Measurements from ENCODE around the gene GPR180.
A peak's percentile ranks its signal among the peaks of the same experiment; 100 is the strongest.

GPR180 gene

DNA sequence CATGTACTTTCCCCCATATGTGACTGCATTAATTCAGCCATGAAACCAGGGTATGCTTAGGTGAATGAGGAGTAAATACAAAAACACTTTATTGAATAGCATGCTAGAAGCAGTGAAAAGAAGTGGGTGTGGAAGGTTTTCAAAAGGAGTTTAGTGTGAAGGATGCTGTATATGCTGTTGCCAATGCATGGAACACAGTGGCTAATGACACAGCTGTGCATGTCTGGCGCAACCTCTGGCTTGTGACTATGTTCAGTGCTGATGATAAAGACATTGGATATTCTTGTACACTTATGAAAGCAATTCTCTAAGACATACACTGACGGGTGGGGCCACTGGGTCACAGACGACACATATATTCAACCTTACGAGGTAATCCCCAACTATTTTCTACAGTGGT is 55.5 kb downstream of the GPR180 start:
- no peak for DNase-seq

DNA sequence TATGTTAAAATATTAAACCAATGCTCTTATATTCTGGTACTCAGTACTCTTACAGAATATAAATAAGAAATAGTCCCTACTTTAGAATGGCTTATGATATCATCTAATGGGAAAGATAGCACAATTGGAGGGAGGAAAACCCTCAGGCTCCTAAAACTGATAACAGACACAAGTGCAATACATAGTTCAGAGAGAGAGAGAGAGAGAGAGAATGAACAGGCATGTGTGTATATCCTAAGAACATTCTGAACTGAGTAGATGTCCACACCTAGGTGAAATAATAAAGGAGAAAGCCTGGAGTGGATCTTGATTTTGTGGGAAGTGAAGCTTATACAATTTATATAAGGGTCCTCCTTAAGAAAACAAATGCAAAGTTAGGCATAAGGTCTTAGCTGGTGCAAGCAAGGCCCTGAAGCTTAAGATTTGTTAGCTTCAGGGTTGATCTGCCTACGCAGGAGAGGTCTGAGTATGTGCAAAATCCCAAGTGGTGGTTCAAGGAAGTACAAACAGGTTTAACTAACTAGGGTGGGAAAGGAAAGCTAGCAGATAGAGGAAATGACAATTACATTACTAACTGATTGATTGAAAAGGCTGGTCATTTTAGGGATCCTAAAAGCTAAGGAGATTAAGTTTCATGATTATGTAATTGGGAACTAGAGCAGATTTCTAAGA is 57.4 kb downstream of the GPR180 start:
- DNase-seq: no peak

DNA sequence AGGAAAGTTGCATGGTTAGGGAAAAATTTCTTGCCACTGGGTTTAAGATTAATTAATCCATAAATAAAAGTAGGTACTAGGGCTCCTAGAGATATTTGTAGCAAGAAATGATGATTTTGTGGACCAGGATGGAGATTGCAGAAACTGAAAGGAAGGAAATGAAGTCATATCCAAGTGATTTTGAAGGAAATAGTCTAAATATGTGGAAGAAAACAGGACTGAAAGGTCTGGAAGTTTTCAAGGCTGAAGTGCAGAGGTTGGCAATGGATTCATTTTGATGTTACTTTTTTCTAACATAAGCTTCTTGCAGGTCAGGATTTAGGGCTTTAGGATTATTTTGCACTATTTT is 57.9 kb downstream of the GPR180 start:
- DNase-seq: no peak

DNA sequence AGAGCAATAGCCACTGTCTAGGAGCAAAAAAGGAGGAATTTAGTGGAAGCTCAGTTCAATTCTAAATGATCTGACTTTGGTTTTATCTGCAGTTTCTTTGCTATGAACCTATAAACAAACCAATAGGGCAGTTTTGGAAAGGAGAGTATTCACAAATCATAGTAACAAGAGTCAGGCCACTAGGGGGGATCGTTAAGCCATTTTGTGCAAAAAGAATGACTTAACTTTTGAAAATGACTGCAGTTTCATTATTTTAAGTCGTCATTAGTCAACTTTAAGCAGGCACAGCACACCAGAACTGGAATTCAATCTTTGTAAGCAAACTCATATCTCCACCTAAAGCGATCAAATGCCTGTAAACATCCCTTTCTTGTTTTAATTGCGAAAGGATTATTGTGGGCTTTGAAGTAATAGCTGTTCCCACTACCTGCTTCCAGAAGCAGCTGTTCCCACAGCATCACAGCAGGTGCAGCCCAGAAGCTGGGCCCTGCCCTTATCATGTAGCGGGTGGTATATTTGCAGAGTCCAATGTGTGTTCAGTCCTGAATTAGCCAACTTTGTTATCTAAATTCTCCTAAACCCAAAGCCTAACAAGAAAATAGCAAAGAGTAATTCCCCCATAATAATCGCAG is 59.2 kb downstream of the GPR180 start:
- DNase-seq: no peak

DNA sequence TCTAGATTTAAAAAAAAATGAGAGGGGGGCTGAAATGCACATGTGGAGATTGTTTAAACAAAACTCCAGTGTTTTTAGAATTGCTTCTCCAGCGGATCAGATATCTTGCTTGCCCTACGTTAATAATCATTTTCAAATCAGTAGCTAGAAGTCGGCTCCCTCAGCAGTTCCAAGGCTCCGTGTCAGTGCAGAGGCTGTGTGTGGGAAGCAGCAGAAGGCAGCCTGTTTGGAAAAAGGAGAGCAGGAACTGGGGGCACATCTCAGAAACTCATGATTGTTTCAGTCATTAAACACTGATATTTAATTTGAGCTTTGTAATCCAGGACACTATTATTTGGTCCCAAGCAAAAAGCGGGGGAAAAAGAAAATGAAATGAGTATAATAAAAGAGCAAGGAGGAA is 59.7 kb downstream of the GPR180 start:
- DNase-seq: no peak

DNA sequence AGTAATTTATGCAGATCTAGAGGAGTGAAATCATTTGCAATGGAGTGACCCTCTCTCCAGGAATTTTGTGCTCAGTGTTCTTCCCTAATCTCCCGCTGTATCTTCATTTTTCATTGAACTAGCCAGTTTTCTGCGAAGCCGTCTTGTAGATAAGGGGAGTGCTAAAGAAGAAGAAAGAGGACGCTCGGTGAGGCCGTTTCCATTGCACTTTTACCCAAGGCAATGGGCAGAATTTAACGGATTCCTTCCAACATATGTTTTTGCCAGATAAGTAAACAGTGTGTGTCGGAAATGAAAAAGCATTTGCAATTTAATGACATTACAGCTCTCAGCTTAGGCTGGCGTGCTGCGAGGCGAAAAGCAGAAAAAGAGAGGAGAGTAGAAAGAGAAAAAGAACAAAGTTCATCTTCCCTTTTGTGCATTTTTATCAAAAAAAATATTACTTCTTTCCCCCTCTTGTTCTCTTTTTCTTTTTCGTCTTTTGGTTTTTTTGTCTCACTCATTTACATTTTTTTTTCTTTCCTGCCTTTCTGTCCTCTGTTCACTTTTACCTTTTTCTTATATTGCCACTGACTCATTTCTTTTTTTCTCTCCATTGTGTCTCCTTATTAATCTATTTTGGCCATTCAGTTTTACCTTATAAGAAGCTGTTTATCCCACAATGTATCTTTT is 60.8 kb downstream of the GPR180 start:
- no peak for DNase-seq

DNA sequence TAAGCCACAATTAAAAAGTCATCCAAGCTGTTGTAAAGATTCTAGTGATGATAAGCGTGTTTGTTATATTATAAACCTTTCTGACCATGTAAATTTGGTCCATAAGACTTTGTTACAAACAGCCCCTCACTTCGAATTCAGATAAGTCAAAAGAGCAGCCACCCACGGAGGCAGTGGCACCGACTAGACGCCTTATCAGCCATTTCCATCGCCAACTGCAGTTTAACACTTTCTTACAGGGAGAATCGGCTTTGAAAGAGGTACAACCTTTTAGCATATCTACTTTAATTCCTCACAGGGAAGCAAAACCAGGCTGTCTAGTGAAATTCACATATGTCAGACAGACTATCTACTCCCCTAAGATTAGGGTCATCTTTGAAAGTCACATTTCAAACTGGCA is 63.2 kb downstream of the GPR180 start:
- DNase-seq: no peak

DNA sequence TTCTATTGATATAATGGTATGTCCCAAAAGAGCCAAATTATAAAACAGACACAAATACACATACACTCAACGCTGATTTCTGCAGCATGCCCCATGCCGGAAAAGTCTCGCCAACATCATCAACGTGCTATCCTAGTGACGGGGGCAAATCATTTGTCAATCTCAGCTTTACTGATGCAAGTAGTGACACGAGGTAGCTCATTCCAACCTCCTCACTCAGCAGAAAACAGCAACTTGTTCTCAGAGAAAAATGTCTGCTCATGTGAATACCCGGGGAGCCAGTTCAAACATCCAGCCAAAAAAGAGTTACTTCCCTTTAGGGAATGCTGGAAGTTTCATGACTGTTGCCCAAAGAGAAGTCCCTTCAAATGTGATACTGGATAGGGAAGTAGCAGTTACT is 64.4 kb downstream of the GPR180 start:
- DNase-seq: no peak

DNA sequence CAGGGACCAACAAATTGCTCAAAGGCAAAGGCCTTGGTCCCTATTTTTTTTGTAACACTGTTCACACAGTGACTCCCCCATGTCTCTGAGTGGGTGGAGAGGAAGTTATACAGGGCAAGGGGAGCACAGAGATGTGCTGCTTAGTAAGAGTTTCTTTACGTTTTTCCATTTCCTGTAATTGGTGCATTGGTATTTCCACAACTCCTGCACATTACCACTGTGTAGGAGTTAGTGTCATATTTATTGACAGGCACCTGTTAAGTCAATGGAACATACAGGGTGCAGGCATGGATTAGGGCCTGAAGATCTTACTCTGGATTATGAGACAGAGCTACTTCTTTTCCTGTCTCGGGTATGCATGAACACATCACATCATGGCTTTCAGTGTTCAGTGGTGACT is 65.5 kb downstream of the GPR180 start:
- DNase-seq: no peak

DNA sequence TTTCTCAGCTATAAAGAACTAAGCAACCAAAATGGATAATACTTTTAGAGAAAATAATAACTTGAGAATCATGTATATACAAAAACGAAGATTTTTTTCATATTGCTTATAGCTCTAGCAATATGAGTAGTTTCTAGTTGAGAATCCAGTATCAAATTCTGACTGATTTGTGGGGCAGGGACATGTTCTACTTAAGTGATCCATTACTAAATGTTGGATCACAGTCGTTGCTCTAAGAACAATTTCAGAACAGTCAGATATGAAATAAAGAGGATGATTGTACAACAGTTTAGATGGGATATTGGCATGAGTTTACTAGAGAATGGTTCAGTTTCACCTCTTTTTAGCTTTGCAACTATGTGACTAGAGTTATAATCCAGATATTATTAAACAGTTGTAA is 70.7 kb downstream of the GPR180 start:
- DNase-seq: no peak

DNA sequence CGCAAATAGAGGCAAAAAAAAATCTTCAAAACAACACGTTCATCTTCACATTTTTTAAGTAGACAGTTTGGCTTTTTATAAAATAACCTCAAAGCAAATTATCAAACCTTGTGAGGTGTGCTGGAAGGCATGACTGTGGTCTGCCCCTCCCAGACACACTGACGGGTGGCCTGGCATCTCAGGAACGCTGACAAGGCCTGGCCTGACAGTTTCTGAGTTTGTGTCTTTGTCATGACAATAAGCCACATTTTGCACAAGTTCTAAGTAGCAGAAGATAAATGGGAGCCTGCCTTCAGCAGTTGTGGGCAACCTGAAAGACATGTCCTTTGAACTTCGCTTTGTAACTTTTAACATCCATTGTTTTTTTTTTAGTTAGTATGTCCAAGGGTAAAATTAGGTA is 72.2 kb downstream of the GPR180 start:
- no peak for DNase-seq

DNA sequence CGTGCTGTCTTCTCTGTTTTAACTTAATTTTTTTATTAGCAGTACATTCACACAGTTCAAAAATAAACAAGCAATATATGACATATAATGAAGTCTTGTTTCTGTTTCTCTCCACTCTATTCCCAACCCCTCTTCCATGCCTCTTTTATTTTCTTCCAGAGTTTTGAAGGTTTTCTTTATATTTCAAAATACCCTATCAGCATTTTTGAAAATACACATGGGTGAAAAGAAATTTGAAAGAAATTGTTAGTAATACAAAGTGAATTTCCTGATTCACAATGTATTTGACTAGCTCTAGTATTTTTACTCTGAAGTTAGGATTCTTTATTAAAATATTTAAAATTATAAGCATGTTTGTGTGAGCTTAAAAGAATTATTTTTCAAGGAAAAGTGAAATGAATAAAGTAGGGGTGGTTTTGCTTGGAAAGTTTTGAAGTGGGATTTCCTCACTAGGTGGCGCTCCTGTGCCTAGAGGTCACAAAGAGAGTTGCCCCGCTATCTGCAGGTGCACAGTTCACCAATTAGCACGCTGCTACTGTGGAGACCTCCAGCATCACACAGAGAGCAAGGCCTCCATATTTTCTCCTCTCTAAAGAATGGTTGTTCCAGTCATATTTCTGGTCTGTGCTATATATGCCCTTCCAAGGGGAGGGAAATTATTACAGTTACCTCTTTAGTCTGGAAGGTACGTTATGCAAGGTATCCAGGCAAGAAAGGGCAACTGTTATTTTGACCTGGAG is 73.1 kb downstream of the GPR180 start:
- DNase-seq: peak; percentile 22

DNA sequence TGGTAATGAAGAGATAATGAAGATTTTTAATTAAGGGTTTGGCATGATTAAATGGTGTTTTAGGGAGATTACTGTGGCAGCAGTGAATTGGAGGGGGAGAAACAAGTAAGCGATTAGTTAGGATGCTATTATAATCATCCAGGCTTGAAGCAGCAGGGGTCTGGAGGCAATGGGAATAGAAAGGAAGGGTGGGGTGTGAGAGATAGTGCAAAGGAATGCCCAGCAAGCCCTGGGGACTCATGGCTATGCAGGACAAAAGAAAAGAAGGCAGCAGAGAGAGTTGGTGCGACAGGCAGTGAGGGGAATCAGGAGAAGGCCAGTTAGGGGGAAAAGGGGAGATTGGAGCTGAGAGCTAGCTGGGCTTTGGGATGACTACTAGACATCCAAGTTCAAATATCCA is 76.1 kb downstream of the GPR180 start:
- no peak for DNase-seq

DNA sequence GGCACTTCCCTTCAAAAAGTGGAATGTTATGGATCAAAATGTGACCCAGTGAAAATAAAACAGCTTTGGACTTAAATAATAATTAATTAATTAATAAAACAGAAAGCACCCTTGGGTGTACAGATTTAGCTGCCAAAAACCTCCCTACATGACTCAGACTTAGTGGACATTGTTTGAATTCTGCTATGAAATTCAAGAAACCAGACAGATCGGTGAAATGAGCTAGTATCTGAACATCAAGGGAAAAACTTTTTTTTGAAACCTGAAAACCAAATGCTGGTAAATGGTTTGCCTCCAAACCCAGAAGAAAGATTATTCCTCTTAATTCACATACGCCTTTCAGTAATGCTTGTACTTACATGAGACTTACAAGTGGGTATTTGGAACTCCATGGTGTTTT is 77.2 kb downstream of the GPR180 start:
- DNase-seq: no peak

DNA sequence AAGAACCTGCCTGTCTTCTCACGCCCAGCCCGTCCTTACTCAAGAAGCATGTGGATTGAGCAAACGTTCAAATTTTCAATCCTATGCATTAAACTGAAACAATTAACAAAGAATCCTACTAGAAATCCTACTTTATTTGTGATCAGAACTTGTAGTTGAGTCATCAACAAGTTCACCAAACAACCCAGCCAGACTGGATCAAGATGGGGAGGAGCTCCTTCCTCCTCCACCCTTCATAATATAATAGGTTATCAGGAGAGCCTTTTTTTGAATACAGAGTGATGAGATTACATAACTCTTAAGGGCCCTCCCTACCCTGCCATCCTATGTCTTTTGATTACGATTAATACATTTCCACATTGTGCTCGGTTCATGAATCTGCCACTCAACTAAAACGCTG is 78.0 kb downstream of the GPR180 start:
- DNase-seq: no peak

DNA sequence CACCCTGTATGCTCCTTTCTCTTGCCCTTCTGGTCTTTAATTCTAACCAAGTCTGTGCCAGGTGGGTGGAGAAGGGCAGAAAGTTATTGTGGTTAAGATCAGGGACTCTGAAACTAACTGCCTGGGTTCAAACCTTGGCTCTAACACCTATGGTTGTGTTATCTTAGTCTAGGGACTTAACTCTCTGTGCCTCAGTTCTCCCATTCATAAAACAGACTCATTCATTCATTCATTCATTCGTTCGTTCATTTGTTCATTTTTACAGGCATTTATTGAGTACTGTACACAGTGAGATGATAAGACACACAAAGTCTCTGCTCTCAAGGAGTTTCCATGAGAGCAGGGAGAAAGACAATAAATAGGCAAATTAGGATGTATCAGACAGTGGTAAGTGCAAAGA is 80.6 kb downstream of the GPR180 start:
- DNase-seq: no peak

DNA sequence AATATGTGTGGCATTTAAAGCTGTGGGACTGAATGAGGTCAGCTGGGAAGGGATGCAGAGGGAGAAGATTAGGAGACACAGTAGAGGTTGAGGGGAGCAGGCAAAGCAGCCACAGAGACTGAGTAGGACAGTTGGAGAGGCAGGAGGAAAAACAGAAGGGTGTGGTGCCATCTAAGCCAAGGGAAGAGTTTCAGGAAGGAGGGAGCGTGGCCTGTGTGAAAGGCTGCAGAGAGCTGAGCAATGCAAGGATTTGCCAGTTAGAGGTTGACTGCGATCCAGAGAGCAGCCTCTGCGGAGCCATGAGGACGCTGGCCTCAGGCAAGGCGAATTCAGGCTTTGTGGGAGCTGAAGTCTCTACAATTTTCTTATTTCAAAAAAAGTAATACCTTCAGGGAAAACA is 81.8 kb downstream of the GPR180 start:
- no peak for DNase-seq
